Spleen (tissue), 11 donors: ENCODE data around the gene ZMYM1. TPM values are rescaled to one million over a fixed set of nuclear protein-coding genes. Genes with fewer than 3 reads are reported as not detected.

ENCODE experiments used
- DNase-seq: peaks from one replicate; pipeline ENCODE4 v3.0.0-alpha.2; 2020
- H3K27ac ChIP-seq, 8 donors: fragments of 200-600 bp; sonication (generic) in 7 of 8; 1 replicate in 4 of 8; 2 replicates in 4 of 8; pipeline versions ENCODE4 v1.5.0 to v1.8.0; 2016 to 2021; ENCODE audit warnings: inconsistent platforms in 4 of 8, mild to moderate bottlenecking in 4 of 8, moderate library complexity in 1 of 8
- H3K27me3 ChIP-seq, 7 donors: fragments of 200-600 bp; sonication (generic) in 6 of 7; replicated peaks in 1 of 7; 1 replicate in 4 of 7; 2 replicates in 3 of 7; pipeline versions ENCODE4 v1.5.0 to v1.8.0; 2016 to 2021; ENCODE audit warnings: inconsistent platforms in 3 of 7, mild to moderate bottlenecking in 1 of 7
- H3K36me3 ChIP-seq, 6 donors: fragments of 200-600 bp; sonication (generic) in 5 of 6; 1 replicate in 4 of 6; 2 replicates in 2 of 6; pipeline versions ENCODE4 v1.5.0 to v1.8.0; 2016 to 2021; ENCODE audit warnings: inconsistent platforms in 2 of 6
- H3K4me1 ChIP-seq, 6 donors: fragments of 200-600 bp; sonication (generic) in 5 of 6; 1 replicate in 3 of 6; 2 replicates in 3 of 6; pipeline versions ENCODE4 v1.5.0 to v1.8.0; 2016 to 2021; ENCODE audit warnings: inconsistent platforms in 3 of 6
- H3K4me3 ChIP-seq, 8 donors: fragments of 200-600 bp; sonication (generic) in 7 of 8; 1 replicate in 4 of 8; 2 replicates in 4 of 8; pipeline versions ENCODE4 v1.5.0 to v1.8.0; 2016 to 2021; ENCODE audit warnings: inconsistent platforms in 4 of 8, mild to moderate bottlenecking in 4 of 8, moderate library complexity in 2 of 8
- H3K9me3 ChIP-seq, 8 donors: fragments of 200-600 bp; sonication (generic) in 7 of 8; 1 replicate in 4 of 8; 2 replicates in 4 of 8; pipeline versions ENCODE4 v1.5.0 to v1.8.0; 2016 to 2021; ENCODE audit warnings: inconsistent platforms in 4 of 8
- CTCF ChIP-seq, 11 experiments: fragments of 200-600 bp in 7 of 11; fragments of 450-650 bp in 4 of 11; sonication (generic) in 4 of 11; IDR thresholded peaks in 8 of 11; conservative IDR thresholded peaks in 3 of 11; 1 replicate in 7 of 11; 2 replicates in 4 of 11; pipeline versions ENCODE4 v1.4.0 to v1.8.0; 2016 to 2021; ENCODE audit warnings: antibody characterized with exemption in 11 of 11, inconsistent platforms in 4 of 11, mild to moderate bottlenecking in 1 of 11
- POLR2A ChIP-seq, 3 donors: fragments of 450-650 bp; IDR thresholded peaks; one replicate each; pipeline ENCODE4 v1.5.1; 2017; ENCODE audit warnings: antibody characterized with exemption in 3 of 3, mild to moderate bottlenecking in 1 of 3
- POLR2AphosphoS5 ChIP-seq, 3 donors: sonication (generic); formaldehyde crosslinking; IDR thresholded peaks; one replicate each; pipeline ENCODE4 v1.5.1; 2017; ENCODE audit warnings: antibody characterized with exemption in 3 of 3
- WGBS, 5 donors: extraction: QIAGEN DNeasy Blood & Tissue Kit in 3 of 5; methylation state at CpG; one replicate each; pipeline versions ENCODE4 v1.1.5 to v1.1.7; 2013 to 2018; 5-methylcytosine and 5-hydroxymethylcytosine counted together
- intact Hi-C: fragments of 100-400 bp; cut with DNase I; formaldehyde crosslinking; loops from one replicate; pipeline ENCODE4 v1.15.0; 2023; ENCODE audit warnings: low total_unique reads
- polyA plus RNA-seq, 3 donors: library from polyadenylated mRNA; stranded (reverse); fragments of 200-250 nt; gene quantifications; one replicate each; pipeline ENCODE4 v1.2.1, GENCODE V29; 2013
- total RNA-seq, 7 donors: library from RNA; depleted of rRNA in 3 of 7; stranded (reverse); fragments of >200 nt in 3 of 7; fragmentation: NEBNext Ultra II Directional in 4 of 7; extraction: Animal tissue kit (Norgen Biotek cat#: 25700) in 4 of 7; gene quantifications; one replicate each; pipeline versions ENCODE4 v1.1.0 to v1.2.1, GENCODE V29; 2016 to 2021
- donor health status: healthy with polysubstance abuse.
- donor health status: DM: no; HTN: no; CAD: no; lungs with moderate emphysema.
- donor health status: DM: no; HTN: no; CAD: no.
- donor health status: Bipolar disorder and iron deficiency.
- donor health status: healthy.
- donor health status: DM: no; HTN: no; CAD: no.
- donor health status: DM: yes; HTN: yes; CAD: no.

Gene ZMYM1
- total and polyA plus RNA-seq, 10 donors: 3.0 to 21.7 (median 17.4) TPM

DNA sequence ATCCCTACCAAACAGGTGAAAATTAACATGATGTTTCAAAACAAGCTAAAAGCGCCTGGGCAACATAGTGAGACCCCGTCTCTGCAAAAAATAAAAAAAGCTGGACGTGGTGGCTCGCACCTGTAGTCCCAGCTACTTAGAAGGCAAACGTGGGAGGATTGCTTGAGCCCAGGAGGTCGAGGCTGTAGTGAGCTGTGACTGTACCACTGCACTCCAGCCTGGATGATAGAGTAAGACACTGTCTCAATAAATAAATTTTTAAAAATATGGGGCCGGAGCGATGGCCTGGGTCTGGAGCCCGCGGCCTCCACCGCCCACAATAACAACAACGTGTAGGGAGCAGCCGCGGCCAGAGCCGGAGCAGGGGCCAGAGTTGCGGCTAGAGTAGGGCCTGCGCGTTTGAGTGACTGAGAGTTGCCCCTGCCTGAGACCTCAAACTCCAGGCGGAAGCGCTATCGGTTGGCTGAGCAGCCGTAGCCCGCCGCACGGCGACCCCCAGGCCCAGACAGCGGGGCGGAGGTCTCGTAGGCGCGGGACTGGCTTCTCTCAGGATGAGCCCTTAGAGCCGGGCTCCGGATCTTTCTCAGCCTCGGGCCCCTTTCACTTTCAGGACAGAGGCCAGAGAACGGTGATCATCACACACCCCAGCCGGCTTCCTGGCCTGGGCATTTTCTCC, 41.4 kb downstream of the ZMYM1 start:
- intact Hi-C loops: no loop called here
- TF ChIP-seq POLR2A (IDR thresholded peaks at IDR 0.05) (no peak), POLR2AphosphoS5 (IDR thresholded peaks at IDR 0.05) (peak in 2 of 3 donors; percentile 20 to 61)
- WGBS, 5 donors: 17 to 24% (median 19%) methylated on average over 24 to 36 of the region's 36 CpGs

DNA sequence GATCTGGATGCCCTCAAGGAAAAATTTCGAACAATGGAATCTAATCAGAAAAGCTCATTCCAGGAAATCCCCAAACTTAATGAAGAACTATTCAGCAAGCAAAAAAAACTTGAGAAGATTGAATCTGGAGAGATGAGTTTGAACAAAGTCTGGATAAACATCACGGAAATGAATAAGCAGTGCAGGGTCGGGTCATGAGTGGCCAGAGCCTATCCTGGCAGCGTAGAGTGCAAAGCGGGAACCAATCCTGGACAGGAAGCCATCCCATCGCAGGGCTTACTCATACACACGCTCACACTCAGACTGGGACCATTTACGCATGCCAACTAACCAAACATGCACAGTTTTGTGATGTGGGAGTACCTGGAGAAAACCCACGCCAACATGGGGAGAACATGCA, 43.1 kb downstream of the ZMYM1 start:
- peaks cover 0 to 14% (median 7%) of the 10 kb centered on the region in 6 donors for H3K4me1 ChIP-seq
- 86 to 92% (median 88%) methylated on average over 9 of the region's 9 CpGs for WGBS, 5 donors
- intact Hi-C loops: no loop called here
- DNase-seq: no peak
- no peak overlapping the region for H3K27ac ChIP-seq
- no peaks in the 10 kb centered on the region for H3K36me3 ChIP-seq
- H3K27me3 ChIP-seq: peaks cover 0 to 8% (median 0%) of the 10 kb centered on the region in 7 donors
- TF ChIP-seq CTCF (IDR thresholded peaks at IDR 0.05 in 8 of 11, conservative IDR thresholded peaks at IDR 0.05 in 3 of 11): no peak
- TF ChIP-seq POLR2A (IDR thresholded peaks at IDR 0.05): no peak
- TF ChIP-seq POLR2AphosphoS5 (IDR thresholded peaks at IDR 0.05): no peak
- peaks cover 0 to 19% (median 16%) of the 10 kb centered on the region in 8 donors for H3K9me3 ChIP-seq
- H3K4me3 ChIP-seq: no peak overlapping the region

More for the DNA sequence above, 41.4 kb downstream of the ZMYM1 start:
- H3K9me3 ChIP-seq: peaks cover 0 to 2% (median under 1%) of the 10 kb centered on the region in 8 donors
- peaks cover 0 to 10% (median 0%) of the 10 kb centered on the region in 6 donors for H3K36me3 ChIP-seq
- peaks cover 0 to 8% (median 0%) of the 10 kb centered on the region in 7 donors for H3K27me3 ChIP-seq
- no peak for DNase-seq
- H3K4me3 ChIP-seq: peak overlapping the region; percentile 4 to 66 (median 23)
- H3K27ac ChIP-seq: peak overlapping the region in 2 of 8 donors; percentile 25 to 37
- H3K4me1 ChIP-seq: peaks cover 0 to 14% (median 7%) of the 10 kb centered on the region in 6 donors

GRCh38 chr1:35126546-35126945, 47.4 kb downstream of the ZMYM1 start:
- 57 to 90% (median 69%) methylated on average over 1 of the region's 1 CpG for WGBS, 5 donors
- no peak for TF ChIP-seq POLR2AphosphoS5 (IDR thresholded peaks at IDR 0.05)
- no peak for TF ChIP-seq CTCF (IDR thresholded peaks at IDR 0.05 in 8 of 11, conservative IDR thresholded peaks at IDR 0.05 in 3 of 11)
- no peak for TF ChIP-seq POLR2A (IDR thresholded peaks at IDR 0.05)
- DNase-seq: no peak

DNA sequence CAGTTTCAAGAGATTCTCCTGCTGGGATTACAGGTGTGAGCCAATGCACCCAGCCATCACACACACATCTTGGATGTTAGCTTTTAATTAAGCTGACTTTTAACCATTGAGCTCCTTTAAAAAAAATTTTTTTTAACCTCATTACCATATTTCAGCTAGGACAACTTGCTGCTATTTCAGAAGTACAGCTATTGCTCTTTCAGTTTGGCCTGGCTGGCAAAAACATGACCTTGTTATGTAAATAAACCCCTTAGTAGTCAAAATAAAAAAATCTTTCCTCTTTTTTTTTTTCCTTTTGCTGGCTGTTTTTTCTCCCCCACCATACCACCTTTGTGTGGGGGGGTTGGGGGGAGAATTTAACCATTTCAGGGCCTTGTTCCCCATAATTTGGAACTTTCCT, 49.9 kb downstream of the ZMYM1 start:
- TF ChIP-seq POLR2A (IDR thresholded peaks at IDR 0.05) (no peak), CTCF (IDR thresholded peaks at IDR 0.05 in 8 of 11, conservative IDR thresholded peaks at IDR 0.05 in 3 of 11) (no peak), POLR2AphosphoS5 (IDR thresholded peaks at IDR 0.05) (no peak)
- H3K36me3 ChIP-seq: no peaks in the 10 kb centered on the region
- DNase-seq: no peak
- peaks cover 0 to 41% (median 31%) of the 10 kb centered on the region in 8 donors for H3K9me3 ChIP-seq
- H3K27me3 ChIP-seq: no peaks in the 10 kb centered on the region
- H3K27ac ChIP-seq: no peak overlapping the region
- H3K4me3 ChIP-seq: no peak overlapping the region
- intact Hi-C loops: no loop called here
- no peaks in the 10 kb centered on the region for H3K4me1 ChIP-seq

More at GRCh38 chr1:35126546-35126945, 47.4 kb downstream of the ZMYM1 start:
- Histone ChIP-seq H3K36me3 (no peaks in the 10 kb centered on the region), H3K9me3 (peaks cover 0 to 41% (median 31%) of the 10 kb centered on the region in 8 donors), H3K4me1 (no peaks in the 10 kb centered on the region), H3K27me3 (no peaks in the 10 kb centered on the region), H3K4me3 (no peak overlapping the region), H3K27ac (no peak overlapping the region)
- intact Hi-C loops: no loop called here
